Activated T-helper 1 cell treated with Interleukin-2 at 50 U/mL for 16 hours (primary cell): ENCODE data around the gene TACC2.

Source experiments
- DNase-seq: peaks from one replicate; pipeline ENCODE4 v3.0.0-alpha.2; 2020; ENCODE audit warnings: low read depth

TACC2 gene

GRCh38 chr10:122121059-122121458 lies 132.1 kb downstream of the TACC2 start:
- DNase-seq, result no peak

- DNase-seq, result no peak
Measured at GRCh38 chr10:122122493-122122892, 133.5 kb downstream of the TACC2 start.

GRCh38 chr10:122123186-122123585 lies 134.2 kb downstream of the TACC2 start:
- no peak for DNase-seq

GRCh38 chr10:122124342-122124741 lies 135.4 kb downstream of the TACC2 start:
- no peak for DNase-seq

GRCh38 chr10:122124808-122125207 lies 135.8 kb downstream of the TACC2 start:
- DNase-seq, result no peak

- DNase-seq, result no peak
Measured at GRCh38 chr10:122126763-122127659, 138.0 kb downstream of the TACC2 start.

- no peak for DNase-seq
Measured at GRCh38 chr10:122127943-122128342, 139.0 kb downstream of the TACC2 start.

- DNase-seq, result no peak
Measured at GRCh38 chr10:122128357-122128756, 139.4 kb downstream of the TACC2 start.

- no peak for DNase-seq
Measured at GRCh38 chr10:122130474-122131110, 141.6 kb downstream of the TACC2 start.

- DNase-seq, result no peak
Measured at GRCh38 chr10:122132331-122132755, 143.4 kb downstream of the TACC2 start.

- no peak for DNase-seq
Measured at GRCh38 chr10:122132882-122133565, 144.1 kb downstream of the TACC2 start.

GRCh38 chr10:122135251-122136025 lies 146.5 kb downstream of the TACC2 start:
- DNase-seq, result no peak

- no peak for DNase-seq
Measured at GRCh38 chr10:122138831-122139625, 150.1 kb downstream of the TACC2 start.

- no peak for DNase-seq
Measured at GRCh38 chr10:122139627-122140170, 150.7 kb downstream of the TACC2 start.

- no peak for DNase-seq
Measured at GRCh38 chr10:122140461-122140902, 151.5 kb downstream of the TACC2 start.

GRCh38 chr10:122140941-122141623 lies 152.1 kb downstream of the TACC2 start:
- DNase-seq, result no peak

GRCh38 chr10:122141821-122142640 lies 153.1 kb downstream of the TACC2 start:
- no peak for DNase-seq

GRCh38 chr10:122142641-122143237 lies 153.8 kb downstream of the TACC2 start:
- DNase-seq, result peak; percentile 13
